SK-N-MC (cell line): ENCODE measurements around the gene SMYD3.

ENCODE experiments used
- DNase-seq: peaks from one replicate; pipeline ENCODE4 v3.0.0-alpha.2; 2011; ENCODE audit warnings: low read depth, low spot score
- H3K27ac ChIP-seq: fragments of 200-600 bp; sonication (generic); 2 replicates; pipeline ENCODE4 v1.5.1; 2016; ENCODE audit warnings: mixed run types
- H3K36me3 ChIP-seq: fragments of 200-600 bp; sonication (generic); 2 replicates; pipeline ENCODE4 v1.6.1; 2017; ENCODE audit warnings: antibody characterized with exemption, low read length, mixed read lengths; ENCODE audit not compliant: insufficient read depth
- H3K4me3 ChIP-seq: fragments of 200-600 bp; sonication (generic); 2 replicates; pipeline ENCODE4 v1.5.1; 2016
- H3K9ac ChIP-seq: fragments of 200-600 bp; sonication (generic); 2 replicates; pipeline ENCODE4 v1.8.0; 2017; ENCODE audit warnings: mixed run types, mixed read lengths; ENCODE audit not compliant: insufficient read length
- H3K9me3 ChIP-seq: fragments of 200-600 bp; sonication (generic); 2 replicates; pipeline ENCODE4 v1.6.1; 2017; ENCODE audit warnings: low read depth, mild to moderate bottlenecking, antibody characterized with exemption, low read length, moderate library complexity, mixed read lengths
- EZH2 ChIP-seq: fragments of 200-600 bp; sonication (generic); IDR thresholded peaks from one replicate; pipeline ENCODE4 v1.6.1; 2017; ENCODE audit warnings: antibody characterized with exemption
- FOXP2 ChIP-seq: optimal IDR thresholded peaks from 2 replicates; pipeline ENCODE3; 2011; ENCODE audit warnings: mild to moderate bottlenecking, moderate library complexity; ENCODE audit not compliant: insufficient read depth; ENCODE audit errors: extremely low read length, control extremely low read depth
- POLR2AphosphoS5 ChIP-seq: IDR thresholded peaks from 2 replicates; pipeline ENCODE4 v1.6.1; 2012; ENCODE audit warnings: mild to moderate bottlenecking, low read depth, low read length, borderline replicate concordance

The SMYD3 gene

DNA sequence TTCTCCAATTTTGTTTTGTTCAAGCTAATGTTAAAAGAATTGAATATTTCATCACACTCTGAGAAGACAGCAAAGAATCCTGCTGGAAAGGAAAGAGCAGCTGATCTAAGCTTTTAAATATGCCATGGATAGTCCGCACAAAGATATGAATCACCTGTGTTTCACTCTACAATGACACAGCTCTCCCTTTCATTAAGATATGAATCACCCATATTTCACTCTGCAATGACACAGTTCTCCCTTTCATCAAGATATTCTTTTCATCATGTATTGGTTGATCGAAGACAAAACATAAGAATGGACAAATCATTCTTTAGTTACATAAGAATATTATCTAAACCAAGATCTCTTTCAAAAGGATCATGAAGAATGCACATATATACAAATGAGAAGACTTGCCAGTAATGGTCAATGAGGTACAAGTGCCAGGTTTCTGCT is 367.3 kb downstream of the SMYD3 start:
- Histone ChIP-seq H3K36me3 (no peaks in the 10 kb centered on the region), H3K9ac (no peak overlapping the region), H3K4me3 (no peak overlapping the region), H3K9me3 (no peaks in the 10 kb centered on the region), H3K27ac (no peak overlapping the region)
- no peak for DNase-seq
- TF ChIP-seq POLR2AphosphoS5 (no peak), EZH2 (no peak), FOXP2 (no peak)

DNA sequence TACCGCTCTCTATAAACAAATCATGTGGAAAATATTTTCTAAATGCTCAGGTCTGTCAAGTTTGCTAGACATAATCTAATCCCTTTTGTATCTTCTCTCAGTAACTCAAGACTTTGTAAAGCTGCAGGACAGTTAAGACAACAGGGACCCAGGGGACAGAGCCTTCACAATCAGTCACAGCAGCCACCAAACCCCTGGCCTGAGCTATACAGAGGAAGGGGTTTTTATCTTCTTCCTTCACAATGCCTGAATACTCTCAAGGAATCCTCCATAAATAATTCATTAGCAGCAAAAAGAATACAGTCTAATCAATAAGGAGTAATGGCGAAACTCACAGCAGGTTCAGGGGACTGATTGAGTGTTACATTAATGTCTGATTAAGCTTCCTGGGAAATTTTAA is 368.3 kb downstream of the SMYD3 start:
- no peak overlapping the region for H3K4me3 ChIP-seq
- H3K36me3 ChIP-seq: no peaks in the 10 kb centered on the region
- TF ChIP-seq POLR2AphosphoS5: no peak
- TF ChIP-seq EZH2: no peak
- no peak for TF ChIP-seq FOXP2
- H3K27ac ChIP-seq: no peak overlapping the region
- H3K9ac ChIP-seq: no peak overlapping the region
- H3K9me3 ChIP-seq: no peaks in the 10 kb centered on the region
- no peak for DNase-seq

DNA sequence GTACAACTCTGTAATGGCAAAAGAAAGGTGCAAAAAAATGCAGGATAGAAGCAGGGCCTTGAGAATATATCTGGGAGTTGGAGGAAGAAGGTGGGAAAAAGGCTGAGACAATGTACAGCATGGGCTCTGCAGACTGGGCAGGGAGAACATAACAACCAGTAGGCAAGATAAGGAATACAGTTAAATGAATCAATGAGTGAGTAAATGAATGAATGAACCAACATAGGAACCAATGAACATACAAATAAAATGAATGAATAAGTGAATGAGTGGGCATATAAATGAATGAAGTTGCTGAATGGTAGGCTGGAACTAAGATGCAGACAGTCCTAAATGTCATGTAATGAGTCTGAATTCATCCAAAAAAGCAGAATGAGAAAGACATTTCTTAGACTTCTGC is 370.6 kb downstream of the SMYD3 start:
- no peak overlapping the region for H3K4me3 ChIP-seq
- TF ChIP-seq EZH2: no peak

DNA sequence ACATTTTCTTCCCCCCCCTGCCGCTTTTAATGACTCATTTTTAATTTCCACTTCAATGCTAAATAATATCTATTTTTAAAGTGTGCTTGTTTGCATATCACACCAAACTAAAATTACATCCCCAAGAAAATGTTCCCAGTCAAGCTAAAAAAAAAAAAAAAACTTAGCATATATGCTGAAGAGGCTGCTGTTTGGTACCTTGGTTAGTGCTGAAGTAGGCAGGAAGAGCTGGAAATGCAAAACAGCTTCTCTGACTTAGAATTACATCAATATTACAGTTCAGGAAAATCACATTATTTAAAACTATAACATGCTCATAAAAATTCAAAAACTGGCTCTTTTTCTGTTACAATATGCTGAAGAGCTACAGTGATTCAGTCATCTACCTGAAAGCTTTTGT is 372.3 kb downstream of the SMYD3 start:
- Histone ChIP-seq H3K27ac (no peak overlapping the region), H3K9me3 (no peaks in the 10 kb centered on the region), H3K9ac (no peak overlapping the region), H3K36me3 (no peaks in the 10 kb centered on the region), H3K4me3 (no peak overlapping the region)
- DNase-seq: no peak
- TF ChIP-seq EZH2 (no peak), FOXP2 (no peak), POLR2AphosphoS5 (no peak)

More for the DNA sequence above, 370.6 kb downstream of the SMYD3 start:
- H3K9ac ChIP-seq: no peak overlapping the region
- H3K27ac ChIP-seq: no peak overlapping the region
- no peaks in the 10 kb centered on the region for H3K36me3 ChIP-seq
- no peak for DNase-seq
- no peaks in the 10 kb centered on the region for H3K9me3 ChIP-seq

DNA sequence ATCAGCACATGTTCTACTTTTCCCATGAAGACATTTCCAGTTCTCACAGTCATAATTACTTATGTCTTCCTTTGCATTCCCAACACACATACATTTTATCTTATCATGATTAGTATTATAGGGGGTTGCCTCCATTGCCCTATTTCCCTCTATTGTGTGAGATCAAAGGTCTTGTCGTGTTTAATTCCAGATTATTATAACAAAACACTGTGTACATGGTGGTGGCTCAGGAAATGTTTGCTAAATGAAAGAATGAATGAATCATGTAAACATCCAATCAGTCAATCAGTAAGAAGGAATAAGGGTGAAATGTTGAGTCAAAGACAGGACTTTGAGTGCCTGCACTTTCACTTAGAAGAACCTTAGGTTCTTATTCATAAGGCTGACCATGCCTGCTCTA is 376.0 kb downstream of the SMYD3 start:
- Histone ChIP-seq H3K36me3 (no peaks in the 10 kb centered on the region), H3K27ac (no peak overlapping the region), H3K9me3 (no peaks in the 10 kb centered on the region), H3K9ac (no peak overlapping the region), H3K4me3 (no peak overlapping the region)
- TF ChIP-seq FOXP2 (no peak), EZH2 (no peak), POLR2AphosphoS5 (no peak)
- no peak for DNase-seq

DNA sequence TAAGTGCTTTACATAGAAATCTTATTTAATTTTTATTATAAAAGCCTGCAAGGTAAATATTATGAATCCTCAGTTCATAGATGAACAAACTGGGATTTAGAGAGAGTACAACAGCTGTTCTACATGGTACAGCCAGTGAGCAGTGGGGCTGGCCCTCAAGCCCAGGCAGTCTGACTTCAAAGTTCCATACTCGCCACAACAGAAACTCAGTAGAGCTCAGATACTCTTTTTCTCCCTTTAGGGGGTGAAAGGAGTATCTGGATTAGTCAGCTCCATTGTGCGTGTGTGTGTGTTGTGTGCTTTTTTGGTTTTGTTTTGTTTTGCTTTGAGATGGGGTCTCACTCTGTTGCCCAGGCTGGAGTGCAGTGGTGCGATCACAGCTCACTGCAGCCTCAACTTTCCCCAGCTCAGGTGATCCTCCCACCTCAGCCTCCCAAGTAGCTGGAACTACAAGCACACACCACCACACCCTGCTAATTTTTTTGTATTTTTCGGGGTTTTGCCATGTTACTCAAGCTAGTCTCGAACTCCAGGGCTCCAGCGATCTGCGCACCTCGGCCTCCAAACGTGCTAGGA is 378.5 kb downstream of the SMYD3 start:
- Histone ChIP-seq H3K4me3 (no peak overlapping the region), H3K27ac (no peak overlapping the region), H3K36me3 (no peaks in the 10 kb centered on the region), H3K9me3 (no peaks in the 10 kb centered on the region), H3K9ac (no peak overlapping the region)
- DNase-seq: no peak
- no peak for TF ChIP-seq POLR2AphosphoS5
- no peak for TF ChIP-seq EZH2
- no peak for TF ChIP-seq FOXP2

DNA sequence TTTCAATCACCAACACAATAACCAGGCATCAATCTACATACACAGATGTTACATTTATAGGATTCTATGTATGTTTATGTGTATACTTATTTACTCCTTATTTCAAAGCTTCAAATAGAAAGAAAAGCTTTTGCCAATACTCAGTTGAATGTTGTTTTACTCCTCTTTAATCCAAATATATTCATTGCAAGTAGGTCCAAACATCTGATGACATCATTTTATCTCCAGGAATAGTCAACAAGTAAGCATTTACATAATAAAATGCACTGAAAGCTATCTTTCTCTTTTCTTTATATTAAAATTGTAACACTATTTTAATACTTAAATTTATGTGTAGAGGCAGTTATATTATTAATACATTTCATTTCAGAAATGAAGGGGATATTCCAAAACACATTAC is 380.5 kb downstream of the SMYD3 start:
- Histone ChIP-seq H3K9me3 (no peaks in the 10 kb centered on the region), H3K36me3 (no peaks in the 10 kb centered on the region), H3K9ac (no peak overlapping the region), H3K4me3 (no peak overlapping the region), H3K27ac (no peak overlapping the region)
- DNase-seq: no peak
- TF ChIP-seq POLR2AphosphoS5 (no peak), EZH2 (no peak), FOXP2 (no peak)

DNA sequence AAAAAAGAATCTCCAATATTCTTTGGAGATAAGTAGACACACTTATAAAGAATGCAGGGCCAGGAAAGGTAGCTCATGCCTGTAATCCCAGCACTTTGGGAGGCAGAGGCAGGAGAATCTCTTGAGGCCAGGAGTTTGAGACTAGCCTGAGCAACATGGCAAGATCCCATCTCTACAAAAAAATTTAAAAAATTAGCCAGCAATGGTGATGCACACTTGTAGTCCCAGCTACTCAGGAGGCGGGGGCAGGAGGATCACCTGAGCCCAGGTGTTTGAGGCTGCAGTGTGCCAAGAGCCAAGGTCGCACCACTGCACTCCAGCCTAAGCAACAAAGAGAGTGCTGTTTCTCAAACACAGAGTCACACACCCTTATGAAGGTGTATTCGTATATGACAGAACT is 385.0 kb downstream of the SMYD3 start:
- no peak for DNase-seq
- Histone ChIP-seq H3K27ac (no peak overlapping the region), H3K36me3 (no peaks in the 10 kb centered on the region), H3K9ac (no peak overlapping the region), H3K9me3 (no peaks in the 10 kb centered on the region), H3K4me3 (no peak overlapping the region)
- TF ChIP-seq FOXP2 (no peak), POLR2AphosphoS5 (no peak), EZH2 (no peak)

DNA sequence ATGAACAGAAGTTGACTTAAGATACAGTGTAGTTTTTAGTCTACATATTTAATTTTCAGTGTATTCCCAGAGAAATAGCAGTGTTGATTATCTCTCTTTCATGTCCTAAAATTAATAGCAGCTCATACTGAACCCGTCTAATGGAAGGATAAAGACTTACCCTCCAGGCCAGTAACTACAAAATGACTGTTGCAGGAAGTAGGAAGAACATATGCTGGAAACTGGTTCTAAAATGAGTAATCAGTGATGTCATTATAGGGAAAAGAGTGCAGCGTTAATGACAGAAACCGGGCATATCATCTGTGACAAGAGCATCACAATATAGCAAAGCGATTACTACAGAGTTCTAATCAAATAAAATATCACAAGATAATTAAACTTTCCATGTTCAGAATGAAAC is 385.5 kb downstream of the SMYD3 start:
- Histone ChIP-seq H3K27ac (no peak overlapping the region), H3K9ac (no peak overlapping the region), H3K36me3 (no peaks in the 10 kb centered on the region), H3K4me3 (no peak overlapping the region), H3K9me3 (no peaks in the 10 kb centered on the region)
- no peak for DNase-seq
- TF ChIP-seq EZH2 (no peak), POLR2AphosphoS5 (no peak), FOXP2 (no peak)
